HEK293 (cell line): ENCODE measurements around the gene NFKBIE.

ENCODE experiments used
- CTCF ChIA-PET: fragments of 350-600 bp; formaldehyde crosslinking; extraction: SDS; loops from one replicate; lab custom pipeline; 2021; ENCODE audit warnings: antibody characterized with exemption; lab: Yijun Ruan, JAX
- POLR2A ChIA-PET: fragments of 300-600 bp; formaldehyde crosslinking; extraction: SDS; loops from one replicate; lab custom pipeline; 2020; ENCODE audit warnings: antibody characterized with exemption, inconsistent platforms; lab: Yijun Ruan, JAX
- H3K27ac ChIP-seq: fragments of 200-500 bp; sonication (Bioruptor generic); 2 replicates; pipeline ENCODE4 v1.5.1; 2014; ENCODE audit warnings: low read depth, low read length, control low read depth, inconsistent platforms; ENCODE audit errors: extremely low read depth
- H3K36me3 ChIP-seq, 2 experiments: fragments of 200-500 bp in 1 of 2; sonication (Bioruptor generic) in 1 of 2; 1 replicate in 1 of 2; 2 replicates in 1 of 2; pipeline ENCODE4 v1.5.1; 2014 to 2017; ENCODE audit warnings: inconsistent platforms in 2 of 2, low read length in 2 of 2; ENCODE audit not compliant: control insufficient read depth in 2 of 2, insufficient read depth in 1 of 2
- H3K4me1 ChIP-seq: fragments of 200-500 bp; sonication (Bioruptor generic); 2 replicates; pipeline ENCODE4 v1.5.1; 2014; ENCODE audit warnings: mild to moderate bottlenecking, low read length, inconsistent platforms; ENCODE audit not compliant: control insufficient read depth, insufficient read depth
- H3K4me3 ChIP-seq: 2 replicates; pipeline ENCODE4 v1.5.1; 2011; ENCODE audit warnings: low read depth, mild to moderate bottlenecking, control low read depth, low read length, moderate library complexity
- H3K9me3 ChIP-seq: fragments of 200-500 bp; sonication (Bioruptor generic); 2 replicates; pipeline ENCODE4 v1.5.1; 2014; ENCODE audit warnings: low read depth, low read length, inconsistent platforms; ENCODE audit not compliant: control insufficient read depth, insufficient read depth
- EGR2 ChIP-seq: fragments of 450-650 bp; formaldehyde crosslinking; IDR thresholded peaks from 2 replicates; pipeline ENCODE4 v1.5.1; 2016; ENCODE audit warnings: low read depth, missing biosample characterization, missing genetic modification characterization
- GLIS1 ChIP-seq: fragments of 450-650 bp; formaldehyde crosslinking; IDR thresholded peaks from 2 replicates; pipeline ENCODE4 v1.5.1; 2016; ENCODE audit warnings: missing biosample characterization, missing genetic modification characterization
- HIC1 ChIP-seq: fragments of 450-650 bp; formaldehyde crosslinking; IDR thresholded peaks from 2 replicates; pipeline ENCODE4 v1.5.1; 2016; ENCODE audit warnings: missing biosample characterization, missing genetic modification characterization
- HOXA7 ChIP-seq: sonication (generic); formaldehyde crosslinking; IDR thresholded peaks from 2 replicates; pipeline ENCODE4 v1.8.1; 2022; ENCODE audit warnings: missing genetic modification reagents, borderline replicate concordance
- HOXC10 ChIP-seq: sonication (generic); formaldehyde crosslinking; IDR thresholded peaks from 2 replicates; pipeline ENCODE4 v1.8.1; 2023; ENCODE audit warnings: mild to moderate bottlenecking, missing genetic modification reagents
- KLF1 ChIP-seq: fragments of 450-650 bp; formaldehyde crosslinking; IDR thresholded peaks from 2 replicates; pipeline ENCODE4 v1.5.1; 2016; ENCODE audit warnings: missing biosample characterization, missing genetic modification characterization
- MZF1 ChIP-seq: fragments of 450-650 bp; formaldehyde crosslinking; IDR thresholded peaks from 2 replicates; pipeline ENCODE4 v1.5.1; 2017; ENCODE audit warnings: missing biosample characterization, missing genetic modification characterization, borderline replicate concordance
- PRDM1 ChIP-seq: fragments of 450-650 bp; formaldehyde crosslinking; IDR thresholded peaks from 2 replicates; pipeline ENCODE4; 2016; ENCODE audit warnings: missing biosample characterization, missing genetic modification characterization
- PRDM10 ChIP-seq: fragments of 450-650 bp; formaldehyde crosslinking; IDR thresholded peaks from 2 replicates; pipeline ENCODE4 v1.5.1; 2016; ENCODE audit warnings: missing biosample characterization, missing genetic modification characterization
- ZBTB20 ChIP-seq: fragments of 450-650 bp; formaldehyde crosslinking; IDR thresholded peaks from 2 replicates; pipeline ENCODE4 v1.5.1; 2016; ENCODE audit warnings: missing biosample characterization, missing genetic modification characterization
- ZFHX2 ChIP-seq: fragments of 450-650 bp; formaldehyde crosslinking; conservative IDR thresholded peaks from 2 replicates; pipeline ENCODE4 v1.5.1; 2016; ENCODE audit warnings: missing biosample characterization, missing genetic modification characterization
- ZFP3 ChIP-seq: fragments of 450-650 bp; formaldehyde crosslinking; IDR thresholded peaks from 2 replicates; pipeline ENCODE4 v1.5.1; 2016; ENCODE audit warnings: low read depth, missing biosample characterization, missing genetic modification characterization
- ZFP69B ChIP-seq: fragments of 450-650 bp; formaldehyde crosslinking; IDR thresholded peaks from 2 replicates; pipeline ENCODE4 v1.5.1; 2016; ENCODE audit warnings: missing biosample characterization, missing genetic modification characterization
- ZNF155 ChIP-seq: fragments of 450-650 bp; formaldehyde crosslinking; IDR thresholded peaks from 2 replicates; pipeline ENCODE4 v1.5.1; 2016; ENCODE audit warnings: missing biosample characterization, missing genetic modification characterization
- ZNF266 ChIP-seq: fragments of 450-650 bp; formaldehyde crosslinking; IDR thresholded peaks from 2 replicates; pipeline ENCODE4 v1.5.1; 2016; ENCODE audit warnings: missing biosample characterization, missing genetic modification characterization, low read depth
- ZNF274 ChIP-seq, 2 experiments: fragments of 200-500 bp in 1 of 2; fragments of 450-650 bp in 1 of 2; sonication (Bioruptor generic) in 1 of 2; formaldehyde crosslinking in 1 of 2; IDR thresholded peaks; 2 replicates each; pipeline versions ENCODE4 v1.5.1 to v1.6.1; 2014 to 2016; ENCODE audit warnings: borderline replicate concordance in 1 of 2, inconsistent platforms in 1 of 2, low read length in 1 of 2, missing biosample characterization in 1 of 2, missing genetic modification characterization in 1 of 2
- ZNF280C ChIP-seq: fragments of 450-650 bp; formaldehyde crosslinking; IDR thresholded peaks from 2 replicates; pipeline ENCODE4 v1.5.1; 2016; ENCODE audit warnings: missing biosample characterization, missing genetic modification characterization
- ZNF449 ChIP-seq: fragments of 450-650 bp; formaldehyde crosslinking; IDR thresholded peaks from 2 replicates; pipeline ENCODE4 v1.5.1; 2017; ENCODE audit warnings: missing biosample characterization, mild to moderate bottlenecking, missing genetic modification characterization, moderate library complexity
- ZNF529 ChIP-seq: fragments of 450-650 bp; formaldehyde crosslinking; IDR thresholded peaks from 2 replicates; pipeline ENCODE4 v1.5.1; 2017; ENCODE audit warnings: missing genetic modification characterization, missing biosample characterization; ENCODE audit not compliant: insufficient replicate concordance
- ZNF530 ChIP-seq: fragments of 450-650 bp; formaldehyde crosslinking; IDR thresholded peaks from 2 replicates; pipeline ENCODE4 v1.5.1; 2016; ENCODE audit warnings: low read depth, missing biosample characterization, missing genetic modification characterization
- ZNF600 ChIP-seq: fragments of 450-650 bp; formaldehyde crosslinking; IDR thresholded peaks from 2 replicates; pipeline ENCODE4 v1.5.1; 2016; ENCODE audit warnings: missing biosample characterization, missing genetic modification characterization
- ZNF623 ChIP-seq: fragments of 450-650 bp; formaldehyde crosslinking; IDR thresholded peaks from 2 replicates; pipeline ENCODE4 v1.5.1; 2016; ENCODE audit warnings: missing biosample characterization, missing genetic modification characterization
- ZNF704 ChIP-seq: fragments of 450-650 bp; formaldehyde crosslinking; IDR thresholded peaks from 2 replicates; pipeline ENCODE4 v1.5.1; 2016; ENCODE audit warnings: missing biosample characterization, missing genetic modification characterization
- ZNF768 ChIP-seq: fragments of 450-650 bp; formaldehyde crosslinking; IDR thresholded peaks from 2 replicates; pipeline ENCODE4 v1.5.1; 2018; ENCODE audit warnings: missing biosample characterization, mild to moderate bottlenecking, missing genetic modification characterization
- ZSCAN4 ChIP-seq: fragments of 450-650 bp; formaldehyde crosslinking; IDR thresholded peaks from 2 replicates; pipeline ENCODE4 v1.5.1; 2017; ENCODE audit warnings: missing biosample characterization, missing genetic modification characterization

NFKBIE gene

GRCh38 chr6:44221291-44221960 lies 43.9 kb downstream of the NFKBIE start:
- Histone ChIP-seq H3K4me3 (no peak overlapping the region), H3K36me3 (no peaks in the 10 kb centered on the region), H3K4me1 (peaks cover 23% of the 10 kb centered on the region), H3K27ac (peak overlapping the region; percentile 60), H3K9me3 (no peaks in the 10 kb centered on the region)
- ChIA-PET CTCF (interaction anchor here (0.6 to 11.1 kb wide), 11 partner anchors 9 to 458 kb away, joined by 3 to 148 read pairs (median 4); partner anchors contain the start of genes HSP90AB1 and SLC35B2), POLR2A (interaction anchor here (0.6 to 5.7 kb wide), 7 partner anchors 25 to 87 kb away, joined by 3 to 90 read pairs (median 4); partner anchors contain the start of gene HSP90AB1)
- TF ChIP-seq ZFP3 (tag by site-specific recombination), result no peak
- TF ChIP-seq PRDM10 (tag by site-specific recombination), result peak; percentile 91
- TF ChIP-seq ZSCAN4 (tag by site-specific recombination), result no peak
- TF ChIP-seq ZNF266, result no peak
- no peak for TF ChIP-seq ZNF449
- no peak for TF ChIP-seq ZNF704 (tag by site-specific recombination)
- TF ChIP-seq ZNF274 (IDR thresholded peaks at IDR 0.05; ENCODE audit: low read length), result no peak
- no peak for TF ChIP-seq ZNF274 (tag by site-specific recombination; IDR thresholded peaks at IDR 0.05; ENCODE audit: borderline replicate concordance)
- TF ChIP-seq GLIS1 (tag by site-specific recombination), result peak; percentile 95
- no peak for TF ChIP-seq HOXA7
- TF ChIP-seq ZNF768 (tag by site-specific recombination), result no peak
- peak; percentile 71; the same call in 1 of the 2 replicates for TF ChIP-seq KLF1 (tag by site-specific recombination)
- TF ChIP-seq MZF1, result no peak
- no peak for TF ChIP-seq ZNF280C
- peak; percentile 56; the same call in 1 of the 2 replicates for TF ChIP-seq ZFP69B (tag by site-specific recombination)
- peak; percentile 81 for TF ChIP-seq ZFHX2 (tag by site-specific recombination)
- no peak for TF ChIP-seq ZNF155 (tag by site-specific recombination)
- TF ChIP-seq ZNF623 (tag by site-specific recombination), result no peak
- TF ChIP-seq HOXC10 (CRISPR knock-in tag), result no peak
- no peak for TF ChIP-seq ZNF530 (tag by site-specific recombination)
- peak; percentile 67 for TF ChIP-seq EGR2 (tag by site-specific recombination)
- TF ChIP-seq ZNF529, result no peak
- TF ChIP-seq HIC1 (tag by site-specific recombination), result peak; percentile 70; the same call in 1 of the 2 replicates
- TF ChIP-seq ZBTB20 (tag by site-specific recombination), result peak; percentile 84
- peak; percentile 66; the same call in 1 of the 2 replicates for TF ChIP-seq ZNF600
- TF ChIP-seq PRDM1 (tag by site-specific recombination), result no peak
